SH-SY5Y (cell line): ENCODE measurements around the gene EML1.
A peak's percentile ranks its signal among the peaks of the same experiment; 100 is the strongest.

Source experiments
- GATA2 ChIP-seq: IDR thresholded peaks from 2 replicates; pipeline ENCODE4 v1.6.1; 2011; ENCODE audit warnings: mild to moderate bottlenecking, low read depth, low read length
- GATA3 ChIP-seq: IDR thresholded peaks from 2 replicates; pipeline ENCODE4 v1.6.1; 2011; ENCODE audit warnings: low read depth, mild to moderate bottlenecking, low read length, moderate library complexity

Gene EML1

DNA sequence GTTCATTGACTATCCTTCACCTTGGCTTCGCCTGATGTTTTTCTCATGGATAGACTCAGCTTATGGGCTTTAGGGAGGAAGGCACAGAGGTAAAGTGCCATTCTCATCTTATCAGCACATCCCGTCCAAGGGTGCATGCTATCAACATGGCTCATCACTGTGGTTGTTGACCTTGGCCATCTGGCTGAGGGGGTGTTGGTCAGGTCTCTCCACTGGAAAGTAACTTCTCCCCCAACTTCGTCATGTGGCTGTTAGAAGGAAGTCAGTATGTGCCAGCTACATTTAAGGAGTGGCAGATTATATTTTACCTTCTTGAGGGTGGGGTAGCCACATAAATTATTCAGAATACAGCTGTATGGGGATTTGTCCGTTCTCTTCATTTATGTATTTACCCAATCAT is 68.9 kb downstream of the EML1 start:
- TF ChIP-seq GATA3 (no peak), GATA2 (no peak)

DNA sequence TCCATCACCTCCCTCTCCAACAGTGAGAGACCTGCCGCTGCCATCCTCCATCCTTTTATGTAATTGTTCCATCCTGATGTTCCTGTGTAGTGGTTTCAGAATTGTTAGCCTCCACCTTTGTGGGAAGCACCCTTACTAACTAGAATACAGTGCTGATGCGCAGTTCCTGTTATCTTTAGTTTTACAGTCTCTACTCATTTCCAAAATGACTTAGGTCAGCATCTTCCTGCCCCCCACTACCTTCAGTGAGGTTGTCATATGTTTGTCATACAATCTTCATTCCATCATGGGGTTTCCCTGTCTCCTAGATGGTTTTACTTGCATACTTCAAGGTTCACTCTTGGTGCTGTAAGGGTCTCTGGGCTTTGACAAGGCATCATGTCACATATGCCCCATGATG is 69.8 kb downstream of the EML1 start:
- TF ChIP-seq GATA3 (no peak), GATA2 (no peak)

DNA sequence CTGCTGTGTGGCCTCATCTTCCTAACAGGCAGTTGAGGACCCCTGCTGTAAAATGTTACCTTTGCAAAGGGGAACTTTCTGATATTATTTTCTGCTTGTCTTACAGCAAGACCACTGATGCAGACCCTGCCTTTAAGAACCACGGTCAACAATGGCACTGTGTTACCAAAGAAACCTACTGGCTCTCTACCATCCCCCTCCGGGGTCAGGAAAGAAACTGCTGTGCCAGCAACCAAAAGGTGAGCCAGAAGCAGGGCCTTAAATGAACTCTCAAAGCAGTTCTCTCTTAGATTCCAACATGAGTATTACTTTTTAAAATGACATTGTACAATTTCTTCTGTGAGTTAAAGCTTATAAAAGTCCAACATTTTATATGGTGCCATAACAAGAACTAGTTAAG is 72.2 kb downstream of the EML1 start:
- TF ChIP-seq GATA2 (no peak), GATA3 (no peak)

DNA sequence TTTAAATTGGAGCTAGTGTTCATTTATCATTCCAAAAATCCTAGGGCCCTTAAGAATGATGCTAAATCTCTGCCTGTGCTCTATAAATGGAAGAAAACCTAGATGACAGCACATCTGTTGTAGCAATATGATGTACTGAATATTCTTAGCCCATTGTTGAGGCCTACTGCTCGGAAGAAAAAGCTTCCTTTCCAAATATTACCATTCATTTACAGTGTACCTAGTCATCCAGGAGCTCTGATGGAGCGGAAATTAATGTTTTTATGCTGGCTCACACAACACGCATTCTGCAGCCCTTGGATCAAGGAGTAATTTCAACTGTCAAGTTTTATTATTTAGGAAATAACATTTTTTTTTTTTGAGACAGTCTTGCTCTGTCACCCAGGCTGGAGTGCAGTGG is 77.4 kb downstream of the EML1 start:
- TF ChIP-seq GATA2: no peak
- no peak for TF ChIP-seq GATA3

DNA sequence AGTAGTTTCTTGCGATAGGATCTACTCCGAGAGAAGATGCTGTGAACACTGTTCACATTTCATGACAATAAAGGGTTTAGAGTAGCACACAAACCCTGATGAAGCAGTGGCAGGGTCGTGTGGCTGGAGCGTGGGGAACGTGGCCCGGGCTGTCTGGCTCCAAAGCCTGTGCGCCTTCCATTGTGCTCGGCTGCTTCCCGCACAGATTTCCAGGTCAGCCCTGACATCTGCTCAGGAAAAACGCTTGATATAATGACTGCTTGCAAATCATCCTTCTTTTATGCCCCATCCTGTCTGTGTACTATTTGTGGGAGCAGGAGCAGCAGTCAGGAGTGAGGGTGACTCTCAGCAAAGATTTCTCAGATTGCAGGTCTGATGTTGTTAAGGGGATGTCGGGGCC is 78.6 kb downstream of the EML1 start:
- TF ChIP-seq GATA3 (no peak), GATA2 (peak; percentile 40; the same call in 1 of the 2 replicates)

DNA sequence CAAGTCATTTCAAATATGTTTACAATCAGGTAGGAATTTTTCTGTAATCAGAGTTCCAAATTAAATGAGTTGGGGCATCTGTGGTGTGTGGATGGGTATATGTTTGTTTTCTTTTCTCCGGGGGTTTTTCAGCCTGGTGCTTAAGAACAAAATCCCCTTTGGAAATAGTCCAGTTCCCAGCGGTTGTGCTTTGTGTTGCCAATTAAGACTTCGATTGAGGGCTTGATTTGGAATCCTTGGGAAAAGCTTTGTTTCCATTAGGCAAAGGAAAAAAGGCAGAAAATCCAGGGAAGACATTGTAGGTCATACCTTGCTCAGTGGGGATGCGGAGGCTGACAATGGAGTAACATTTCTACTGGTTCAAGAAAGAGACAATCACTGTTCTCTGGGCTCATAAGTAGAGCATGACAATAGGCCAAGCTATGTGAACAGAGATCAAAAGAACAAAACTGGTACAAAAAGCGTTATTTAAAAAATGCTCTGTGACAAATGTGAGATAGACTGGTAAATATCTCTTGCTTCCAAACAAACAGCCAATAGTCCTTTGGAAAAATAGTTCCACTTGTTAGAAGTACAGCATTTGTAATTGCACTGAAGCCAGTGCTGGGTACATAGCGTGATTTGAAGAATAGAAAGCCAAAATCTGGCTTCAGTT is 79.7 kb downstream of the EML1 start:
- TF ChIP-seq GATA2: peak; percentile 14; the same call in 1 of the 2 replicates
- TF ChIP-seq GATA3: no peak

DNA sequence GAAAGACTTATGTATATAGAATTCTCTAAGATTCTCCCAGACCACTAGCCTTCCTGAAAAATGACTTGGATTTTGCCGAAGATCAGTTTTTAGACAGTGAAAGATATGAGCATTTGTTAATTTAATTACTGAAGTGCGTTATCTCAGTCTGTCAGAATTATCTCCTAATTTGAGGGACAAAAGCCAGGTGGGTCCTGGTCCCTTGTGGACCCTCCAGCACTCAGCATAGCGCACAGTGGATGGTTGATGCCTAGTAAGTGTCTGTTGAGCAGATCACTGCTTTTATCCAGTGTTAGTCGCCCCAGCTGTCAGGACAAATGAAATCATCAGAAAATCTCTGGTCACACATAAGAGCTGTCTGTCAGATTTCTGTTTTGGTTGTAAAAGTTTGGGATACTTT is 80.4 kb downstream of the EML1 start:
- TF ChIP-seq GATA3 (peak; percentile 95), GATA2 (peak; percentile 95)

DNA sequence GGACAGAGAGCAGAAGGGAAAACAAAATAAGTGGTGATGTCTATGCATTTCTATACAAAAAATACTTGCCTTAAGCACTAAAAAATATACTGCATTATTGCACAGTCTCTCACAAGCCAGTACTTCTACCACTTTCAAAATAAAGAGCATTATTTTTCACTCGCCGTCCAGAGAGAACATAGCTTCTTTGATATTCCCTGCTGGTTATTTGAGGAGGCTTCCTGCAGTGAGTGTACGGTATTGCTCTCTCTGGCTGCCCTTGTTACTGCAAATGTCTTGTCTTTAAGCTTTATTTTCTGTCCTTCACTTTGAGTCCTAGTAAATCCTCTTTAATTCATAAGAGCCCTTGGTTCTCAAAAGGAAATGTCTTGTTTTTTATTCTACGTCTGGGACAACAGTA is 81.1 kb downstream of the EML1 start:
- TF ChIP-seq GATA2 (no peak), GATA3 (no peak)

DNA sequence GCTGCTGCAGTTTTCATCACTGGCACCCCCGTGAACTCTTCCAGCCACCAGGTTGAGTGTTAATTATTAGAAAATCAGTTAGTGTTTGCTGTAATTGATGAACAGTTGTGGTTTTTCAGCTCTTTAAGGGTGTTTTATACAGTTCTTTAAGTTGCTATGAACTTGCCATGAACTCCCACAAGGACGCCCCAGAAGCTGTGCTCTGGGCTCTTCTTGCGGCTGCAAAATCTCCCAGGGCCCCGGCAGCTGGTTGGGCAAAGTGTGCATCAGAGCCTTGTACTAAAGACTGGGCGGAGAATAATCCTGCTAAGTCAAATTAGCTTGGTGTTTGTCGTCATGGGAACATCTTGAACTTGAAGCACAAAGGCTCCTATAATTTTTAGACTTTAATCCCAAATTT is 82.2 kb downstream of the EML1 start:
- TF ChIP-seq GATA3 (no peak), GATA2 (no peak)

DNA sequence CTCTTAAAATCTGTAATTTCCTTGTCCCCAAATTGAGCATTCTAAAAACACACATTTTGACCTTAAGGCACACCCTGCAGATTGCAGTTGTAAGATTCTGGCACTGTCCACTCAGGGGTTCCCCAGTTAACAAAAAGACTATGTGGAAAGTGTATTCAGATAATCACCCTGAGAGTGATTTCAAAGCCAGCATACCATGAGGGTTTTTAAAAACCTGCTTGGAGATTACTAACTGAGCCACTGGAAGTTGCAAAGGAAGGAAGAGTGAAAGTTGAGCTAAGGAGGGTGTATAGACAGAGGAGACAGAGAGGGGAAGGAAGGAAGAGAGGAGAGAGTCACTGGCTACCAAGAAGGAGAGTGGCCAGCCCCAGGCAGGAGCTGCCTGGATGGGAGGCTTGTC is 82.6 kb downstream of the EML1 start:
- TF ChIP-seq GATA3 (no peak), GATA2 (no peak)

DNA sequence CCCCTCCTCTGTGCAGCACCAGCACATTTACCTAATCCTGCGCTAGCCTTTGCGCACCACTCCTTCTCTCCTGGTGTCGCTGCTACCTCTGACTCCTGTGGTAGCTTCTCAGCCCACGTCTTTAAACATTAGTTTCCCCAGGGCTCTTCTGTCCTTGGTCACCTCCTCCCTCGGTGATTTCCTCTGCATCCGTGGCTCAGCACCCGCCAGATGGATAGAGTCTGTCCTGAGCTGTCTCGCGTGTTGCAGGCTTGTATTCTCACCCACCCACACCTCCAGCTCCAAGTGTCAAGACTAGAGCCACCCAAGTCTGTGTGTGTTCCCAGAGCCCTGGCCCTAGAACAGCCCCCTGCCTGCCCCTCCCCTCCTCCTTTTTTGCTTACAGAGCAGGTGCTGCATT is 83.2 kb downstream of the EML1 start:
- TF ChIP-seq GATA3 (no peak), GATA2 (no peak)

DNA sequence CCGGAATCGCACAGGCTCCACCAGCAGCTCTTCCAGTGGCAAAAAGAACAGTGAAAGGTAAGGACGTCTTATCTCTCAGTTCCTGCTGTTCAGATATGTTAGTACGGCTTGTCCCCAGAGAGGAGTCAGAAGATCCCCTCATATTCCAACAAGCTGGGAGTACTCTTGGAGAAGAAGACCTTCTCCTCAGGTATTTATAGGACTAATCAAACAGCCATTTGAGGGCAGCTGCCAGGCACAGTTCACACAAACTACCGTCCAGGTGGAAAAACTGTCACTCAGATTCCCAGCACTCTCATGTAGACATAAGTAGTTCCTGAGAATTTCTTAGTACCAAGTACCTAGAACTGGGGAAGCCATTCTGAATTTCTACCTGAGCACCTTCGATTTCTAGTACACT is 85.3 kb downstream of the EML1 start:
- TF ChIP-seq GATA3 (no peak), GATA2 (no peak)

DNA sequence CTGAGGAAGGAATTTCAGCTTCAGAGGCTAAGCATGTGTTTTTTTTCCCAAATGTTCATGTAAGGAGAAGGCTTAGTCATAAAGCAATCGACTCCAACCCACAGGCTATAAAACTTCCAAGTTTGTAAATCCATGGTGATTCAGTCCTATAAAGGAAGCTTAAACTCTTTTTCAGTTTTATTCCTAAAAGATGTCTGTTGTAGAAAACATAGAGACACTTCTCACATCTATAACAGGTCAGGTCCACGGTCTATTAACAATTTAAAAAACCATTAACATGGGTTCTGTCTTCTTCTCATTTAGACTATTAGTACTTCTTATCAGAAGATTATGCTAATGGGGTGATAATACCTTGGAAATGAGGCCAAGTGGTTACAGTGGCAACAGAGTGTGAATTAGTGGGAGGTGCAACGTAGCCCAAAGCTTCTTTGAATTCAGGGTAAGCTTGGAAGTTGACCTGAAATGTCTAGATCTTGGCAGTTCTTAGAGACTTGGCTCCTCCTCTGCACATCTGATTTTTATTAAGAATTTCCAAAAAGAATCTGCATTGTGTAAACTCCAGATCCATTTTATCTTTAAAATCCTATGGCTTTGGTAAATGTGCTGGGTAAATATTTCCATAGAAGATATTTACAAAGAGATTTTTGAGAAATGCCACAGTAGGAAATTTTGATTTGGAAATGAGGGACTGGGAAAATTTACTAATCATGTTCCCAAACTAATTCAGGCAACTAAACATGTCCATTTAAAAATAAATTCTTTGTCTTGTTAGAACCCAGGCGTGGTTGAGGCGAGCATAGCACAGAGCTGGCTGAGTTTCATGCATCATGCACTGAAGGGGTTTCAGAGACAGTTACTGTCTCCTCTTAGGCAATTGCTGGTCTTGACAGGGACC is 86.4 kb downstream of the EML1 start:
- TF ChIP-seq GATA3 (no peak), GATA2 (no peak)

DNA sequence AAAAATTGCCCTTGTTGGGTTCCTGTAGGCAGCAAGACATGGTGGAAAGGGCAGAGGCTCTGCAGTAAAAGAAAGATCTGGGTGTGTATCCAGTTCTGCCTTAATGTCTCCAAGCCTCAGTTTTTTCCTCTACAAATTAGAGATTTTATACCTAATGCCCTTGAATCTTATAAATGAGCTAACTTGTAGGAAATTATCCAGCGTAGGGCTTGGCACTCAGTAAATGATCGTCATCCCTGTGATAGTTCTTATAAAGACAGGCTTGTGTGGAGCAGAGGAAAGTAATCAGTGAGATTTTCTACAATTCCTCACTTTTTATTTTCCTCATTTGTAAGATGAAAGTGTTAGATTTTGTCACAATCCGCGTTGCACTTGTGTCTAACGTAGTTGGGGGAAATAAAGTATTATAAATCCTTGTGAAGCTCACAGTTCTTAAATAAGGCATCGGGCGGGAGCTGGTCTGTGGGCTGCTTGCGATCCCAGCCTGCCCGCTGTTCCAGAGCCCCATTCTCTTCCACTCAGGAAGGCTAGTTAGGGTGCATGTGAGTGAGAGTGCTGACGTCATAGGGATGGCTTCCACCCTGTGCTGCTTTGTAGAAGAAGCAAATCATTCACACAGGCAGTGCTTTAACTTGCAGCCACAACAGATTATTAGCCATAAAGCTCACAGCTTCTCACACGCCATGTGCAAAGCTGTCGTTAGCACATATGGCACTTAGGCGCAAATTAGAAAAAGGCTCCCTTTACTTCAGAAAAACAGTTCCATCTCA is 87.6 kb downstream of the EML1 start:
- TF ChIP-seq GATA2: no peak
- TF ChIP-seq GATA3: no peak

DNA sequence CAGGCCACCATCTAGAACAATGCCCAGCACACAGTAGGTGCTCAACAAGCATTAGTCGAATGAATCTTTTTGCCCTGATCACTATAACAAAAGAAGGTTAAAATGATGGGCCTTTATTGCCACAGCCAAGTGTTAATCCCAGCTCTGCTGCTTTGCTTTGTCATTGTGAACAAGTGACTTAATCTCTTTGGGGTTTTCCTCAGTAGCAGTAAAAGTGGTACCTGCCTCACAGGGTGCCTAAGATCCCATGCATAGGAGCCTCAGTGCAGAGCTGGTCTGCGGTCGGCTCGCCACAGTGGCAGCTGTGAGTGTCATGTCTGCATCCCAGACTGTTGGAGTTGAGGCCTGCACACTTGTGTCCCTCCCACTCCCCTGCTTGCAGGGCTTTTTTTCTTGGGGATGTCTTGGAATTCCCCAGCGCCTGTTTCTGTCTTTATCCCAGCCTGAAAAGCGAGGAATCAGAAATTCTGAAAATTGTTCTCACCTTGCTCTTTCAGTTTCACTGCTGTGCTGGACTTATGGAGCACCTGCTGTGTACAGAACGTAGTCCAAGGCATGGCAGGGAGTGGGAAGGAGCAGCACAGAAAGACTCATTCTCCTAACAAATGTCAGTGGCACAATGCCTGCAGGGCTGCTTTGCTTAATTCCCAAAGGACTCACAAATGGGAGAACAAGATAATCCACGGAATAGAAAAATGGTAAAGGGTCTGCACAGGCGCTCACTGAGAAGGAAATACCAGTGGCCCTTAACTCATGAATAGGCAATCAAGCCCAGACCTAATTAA is 90.8 kb downstream of the EML1 start:
- TF ChIP-seq GATA2 (no peak), GATA3 (no peak)
